MCF 10A (cell line): ENCODE measurements around the gene POLR1D. TPM values are rescaled to one million over a fixed set of nuclear protein-coding genes. Genes with fewer than 3 reads are reported as not detected.

Experiments used
- BruUV-seq: library from RNA; stranded (reverse); fragments of 400-500 nt; replicated peaks from 2 replicates; lab custom pipeline; 2021; lab: Mats Ljungman, UMichigan
- CTCF ChIA-PET: fragments of 300-600 bp; sonication (Branson Sonifier 250); formaldehyde crosslinking; extraction: SDS; loops from one replicate; lab custom pipeline; 2021; ENCODE audit warnings: antibody characterized with exemption, inconsistent platforms; lab: Yijun Ruan, JAX
- POLR2A ChIA-PET: fragments of 300-600, 350-650 bp; sonication (Branson Sonifier 250); formaldehyde crosslinking; extraction: SDS; loops from one replicate; lab custom pipeline; 2020; ENCODE audit warnings: antibody characterized with exemption, inconsistent platforms; lab: Yijun Ruan, JAX
- DNase-seq: peaks from one replicate; pipeline ENCODE4 v3.0.0-alpha.2; 2018; ENCODE audit not compliant: unreplicated experiment
- H3K27ac Mint-ChIP-seq: one replicate; pipeline ENCODE4 v1.8.0; 2022; ENCODE audit warnings: mild to moderate bottlenecking, low read depth, mixed read lengths; ENCODE audit not compliant: unreplicated experiment
- H3K27me3 Mint-ChIP-seq: one replicate; pipeline ENCODE4 v1.8.0; 2022; ENCODE audit warnings: mixed read lengths; ENCODE audit not compliant: insufficient read depth, unreplicated experiment
- H3K36me3 Mint-ChIP-seq: one replicate; pipeline ENCODE4 v1.8.0; 2022; ENCODE audit warnings: mild to moderate bottlenecking, moderate library complexity, mixed read lengths; ENCODE audit not compliant: insufficient read depth, unreplicated experiment
- H3K4me1 Mint-ChIP-seq: one replicate; pipeline ENCODE4 v1.8.0; 2022; ENCODE audit warnings: mixed read lengths; ENCODE audit not compliant: insufficient read depth, unreplicated experiment
- H3K4me3 Mint-ChIP-seq: one replicate; pipeline ENCODE4 v1.8.0; 2022; ENCODE audit warnings: mild to moderate bottlenecking, moderate library complexity, mixed read lengths; ENCODE audit not compliant: unreplicated experiment
- H3K9me3 Mint-ChIP-seq: one replicate; pipeline ENCODE4 v1.8.0; 2022; ENCODE audit warnings: mixed read lengths; ENCODE audit not compliant: unreplicated experiment
- intact Hi-C: fragments of 100-400 bp; cut with micrococcal nuclease; formaldehyde crosslinking; loops from 2 replicates; pipeline ENCODE4 v1.14.1; 2022
- total RNA-seq: library from RNA; stranded (reverse); gene quantifications from 2 replicates; pipeline ENCODE4 v1.2.3, GENCODE V29; 2022
- TF ChIP-seq, protein P1 (sequence below): fragments of 200-600 bp; IDR thresholded peaks from one replicate; pipeline ENCODE4 v1.8.0; 2022; ENCODE audit warnings: antibody characterized with exemption, mild to moderate bottlenecking; ENCODE audit not compliant: unreplicated experiment

The POLR1D gene
- total RNA-seq, 1 experiment from 2014 or later, result 146 TPM

DNA sequence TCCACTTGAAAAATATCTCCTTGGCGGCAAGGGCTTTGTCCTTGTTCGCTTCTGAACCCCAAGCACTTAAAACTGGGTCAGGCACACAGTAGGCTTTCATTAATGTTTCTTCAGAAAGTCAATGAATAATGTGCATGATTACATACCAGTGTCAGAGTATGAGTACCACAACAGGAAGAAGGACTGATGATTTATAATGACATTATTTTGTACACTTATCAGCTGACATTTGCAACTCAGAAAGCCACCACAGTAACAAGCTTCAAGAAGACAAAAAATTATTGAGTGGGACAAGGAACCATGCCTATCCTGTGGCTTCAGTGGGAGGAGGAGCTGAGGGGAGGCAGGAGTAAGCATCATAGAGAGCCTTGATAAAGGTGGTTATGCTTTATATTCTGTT lies 10.0 kb downstream of the POLR1D start:
- Mint-ChIP-seq H3K27me3 (no peaks in the 10 kb centered on the region), H3K4me1 (peaks cover 35% of the 10 kb centered on the region), H3K4me3 (no peak overlapping the region), H3K36me3 (peaks cover 18% of the 10 kb centered on the region), H3K27ac (no peak overlapping the region), H3K9me3 (no peaks in the 10 kb centered on the region)
- TF ChIP-seq, protein P1, sequence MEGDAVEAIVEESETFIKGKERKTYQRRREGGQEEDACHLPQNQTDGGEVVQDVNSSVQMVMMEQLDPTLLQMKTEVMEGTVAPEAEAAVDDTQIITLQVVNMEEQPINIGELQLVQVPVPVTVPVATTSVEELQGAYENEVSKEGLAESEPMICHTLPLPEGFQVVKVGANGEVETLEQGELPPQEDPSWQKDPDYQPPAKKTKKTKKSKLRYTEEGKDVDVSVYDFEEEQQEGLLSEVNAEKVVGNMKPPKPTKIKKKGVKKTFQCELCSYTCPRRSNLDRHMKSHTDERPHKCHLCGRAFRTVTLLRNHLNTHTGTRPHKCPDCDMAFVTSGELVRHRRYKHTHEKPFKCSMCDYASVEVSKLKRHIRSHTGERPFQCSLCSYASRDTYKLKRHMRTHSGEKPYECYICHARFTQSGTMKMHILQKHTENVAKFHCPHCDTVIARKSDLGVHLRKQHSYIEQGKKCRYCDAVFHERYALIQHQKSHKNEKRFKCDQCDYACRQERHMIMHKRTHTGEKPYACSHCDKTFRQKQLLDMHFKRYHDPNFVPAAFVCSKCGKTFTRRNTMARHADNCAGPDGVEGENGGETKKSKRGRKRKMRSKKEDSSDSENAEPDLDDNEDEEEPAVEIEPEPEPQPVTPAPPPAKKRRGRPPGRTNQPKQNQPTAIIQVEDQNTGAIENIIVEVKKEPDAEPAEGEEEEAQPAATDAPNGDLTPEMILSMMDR, result no peak
- DNase-seq, result no peak
- intact Hi-C loops, result no loop called here
- ChIA-PET POLR2A (interaction anchor here (4.2 to 8.1 kb wide), 2 partner anchors 10 to 181 kb away, joined by 24 to 198 read pairs; partner anchors contain the start of genes LNX2, MTIF3 and POLR1D), CTCF (interaction anchor here (0.6 to 0.9 kb wide), 2 partner anchors 10 to 228 kb away, joined by 3 read pairs; no protein-coding TSS in a partner anchor)
- BruUV-seq, result no TSS peak

DNA sequence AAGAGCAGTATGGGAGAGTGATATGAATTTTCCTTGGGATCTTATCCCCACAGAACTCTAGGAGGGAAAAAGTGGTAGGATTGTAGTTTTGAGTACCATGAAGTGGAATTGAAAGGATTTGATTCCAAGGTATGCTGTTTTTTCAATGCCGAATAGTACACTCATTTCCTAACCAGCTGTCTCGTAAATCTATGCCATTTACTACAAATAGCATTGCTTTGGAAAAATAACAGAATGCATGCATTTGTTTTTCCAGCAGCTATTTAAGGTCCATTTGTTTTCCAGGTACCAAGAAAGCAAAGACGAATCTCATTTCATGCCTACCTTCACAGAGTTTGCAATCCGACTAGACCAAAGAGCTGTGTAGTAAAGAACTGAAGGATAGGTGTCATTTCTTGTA lies 10.5 kb downstream of the POLR1D start:
- Mint-ChIP-seq H3K4me3 (no peak overlapping the region), H3K27me3 (no peaks in the 10 kb centered on the region), H3K4me1 (peaks cover 35% of the 10 kb centered on the region), H3K27ac (peak overlapping the region; percentile 55), H3K36me3 (peaks cover 18% of the 10 kb centered on the region), H3K9me3 (no peaks in the 10 kb centered on the region)
- ChIA-PET POLR2A (interaction anchor here (0.7 to 8.1 kb wide), 5 partner anchors 11 to 206 kb away, joined by 3 to 198 read pairs (median 5); partner anchors contain the start of genes LNX2, MTIF3 and POLR1D), CTCF (interaction anchor here (0.5 to 1.0 kb wide), 2 partner anchors 12 to 319 kb away, joined by 3 to 5 read pairs; no protein-coding TSS in a partner anchor)
- BruUV-seq, result no TSS peak
- no peak for DNase-seq
- intact Hi-C loops, result no loop called here
- TF ChIP-seq, protein P1, result no peak

DNA sequence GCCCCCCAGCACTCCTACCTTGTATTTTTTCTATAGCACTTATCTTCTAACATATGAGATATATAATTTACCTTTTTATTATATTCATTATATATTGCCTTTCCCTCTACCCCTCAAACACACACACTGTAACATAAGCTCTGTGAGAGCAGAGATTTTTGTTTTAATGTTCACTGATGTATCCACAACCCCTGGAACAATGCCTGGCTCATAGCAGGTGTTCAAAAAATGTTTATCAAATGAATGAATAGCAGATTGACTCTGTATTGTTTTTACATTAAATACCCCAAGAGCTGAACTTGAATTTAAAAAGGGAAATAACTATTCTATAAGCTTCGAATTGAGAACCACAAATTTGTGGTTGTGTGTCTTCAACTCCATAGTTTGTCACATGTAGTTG lies 11.0 kb downstream of the POLR1D start:
- H3K4me1 Mint-ChIP-seq, result peaks cover 31% of the 10 kb centered on the region
- POLR2A ChIA-PET, result interaction anchor here (0.7 to 8.1 kb wide), 5 partner anchors 11 to 206 kb away, joined by 3 to 198 read pairs (median 5); partner anchors contain the start of genes LNX2, MTIF3 and POLR1D

DNA sequence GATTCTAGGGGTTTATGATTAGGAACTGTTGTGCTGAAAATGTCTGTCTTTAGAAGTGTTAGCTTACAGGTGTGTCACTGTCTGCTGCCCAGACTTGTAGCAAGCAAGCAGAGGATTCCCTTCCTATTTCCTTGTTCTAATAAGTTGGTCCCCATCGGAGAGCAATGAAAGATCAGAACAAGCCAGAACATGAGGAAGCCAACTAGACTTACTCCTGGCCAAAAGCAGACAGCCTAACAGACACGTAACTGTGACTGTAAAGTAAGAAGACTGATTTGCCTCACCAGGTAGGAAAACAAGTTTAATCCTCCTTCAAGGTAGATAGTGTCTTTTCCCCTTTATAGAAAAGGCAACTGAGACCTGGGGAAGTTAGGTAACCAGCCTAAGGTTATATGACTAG lies 12.5 kb downstream of the POLR1D start:
- intact Hi-C loops, result no loop called here
- TF ChIP-seq, protein P1, result no peak
- Mint-ChIP-seq H3K36me3 (peaks cover 13% of the 10 kb centered on the region), H3K4me1 (peaks cover 35% of the 10 kb centered on the region), H3K4me3 (no peak overlapping the region), H3K27ac (peak overlapping the region; percentile 72), H3K27me3 (no peaks in the 10 kb centered on the region), H3K9me3 (no peaks in the 10 kb centered on the region)
- peak; percentile 79 for DNase-seq
- ChIA-PET POLR2A (interaction anchor here (0.7 to 8.1 kb wide), 12 partner anchors 10 to 192 kb away, joined by 3 to 198 read pairs (median 4); partner anchors contain the start of genes LNX2, MTIF3 and POLR1D), CTCF (interaction anchor here (0.7 to 1.5 kb wide), 4 partner anchors 11 to 262 kb away, joined by 3 to 5 read pairs (median 4); partner anchors contain the start of gene POLR1D)
- no TSS peak for BruUV-seq

More for the DNA sequence above, 11.0 kb downstream of the POLR1D start:
- CTCF ChIA-PET, result interaction anchor here (0.5 to 1.0 kb wide), 2 partner anchors 13 to 318 kb away, joined by 3 to 5 read pairs; no protein-coding TSS in a partner anchor
- peak overlapping the region; percentile 55 for H3K27ac Mint-ChIP-seq
- BruUV-seq, result no TSS peak
- no peaks in the 10 kb centered on the region for H3K9me3 Mint-ChIP-seq
- no peak for DNase-seq
- no peaks in the 10 kb centered on the region for H3K27me3 Mint-ChIP-seq
- peaks cover 18% of the 10 kb centered on the region for H3K36me3 Mint-ChIP-seq
- TF ChIP-seq, protein P1, result no peak
- no peak overlapping the region for H3K4me3 Mint-ChIP-seq
- intact Hi-C loops, result no loop called here
